ENCODE data around the gene TTC13. TPM values are rescaled to one million over a fixed set of nuclear protein-coding genes. Genes with fewer than 3 reads are reported as not detected.

TTC13 gene
- total and polyA plus RNA-seq, 4 donors, result 2.6 to 17.5 (median 6.8) TPM

DNA sequence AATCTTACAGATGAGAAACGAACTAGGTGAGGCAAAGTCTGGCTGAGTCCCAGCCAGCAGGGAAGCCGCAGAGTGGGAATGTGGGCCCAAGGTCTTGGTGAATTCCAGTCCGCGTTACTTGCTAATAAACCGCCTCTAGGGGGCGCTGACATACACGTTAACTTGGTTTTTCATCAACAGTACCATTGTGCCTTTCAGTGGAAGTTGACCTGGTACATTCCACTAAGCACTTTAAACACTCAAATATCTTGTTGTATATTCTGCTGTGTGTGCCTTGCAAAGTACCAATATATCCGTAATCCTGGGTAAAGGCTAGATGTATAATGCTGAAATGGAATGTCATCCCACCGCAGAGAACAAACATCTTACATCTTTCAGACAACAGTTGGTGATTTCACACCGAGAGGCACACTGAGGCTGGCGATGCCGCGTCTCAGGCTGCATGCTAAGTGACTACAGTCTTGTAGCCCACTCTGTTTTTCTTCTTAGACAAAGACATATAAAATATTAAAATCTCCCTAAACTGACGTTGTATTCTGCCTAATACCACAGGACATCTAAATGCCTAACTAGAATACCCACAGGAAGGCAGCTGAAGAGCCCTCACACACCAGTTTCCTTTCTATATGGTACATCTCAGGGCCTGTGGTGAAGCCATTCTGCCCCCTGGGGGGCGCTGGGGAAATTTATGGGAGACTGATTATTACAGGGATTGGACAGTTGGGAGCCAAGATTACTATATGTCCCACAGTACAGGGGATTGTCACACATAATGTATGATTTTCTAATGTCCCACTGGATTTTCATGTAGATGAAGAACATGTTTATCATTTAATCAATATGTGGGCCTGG lies 61.2 kb downstream of the TTC13 start:
- Histone ChIP-seq H3K4me1 (ENCODE audit: control insufficient read depth in 4 of 4, insufficient read depth in 4 of 4, low read length in 3 of 4) (no peaks in the 10 kb centered on the region), H3K9me3 (ENCODE audit: control insufficient read depth in 4 of 4, low read length in 3 of 4) (no peaks in the 10 kb centered on the region), H3K27ac (ENCODE audit: low read depth in 1 of 2, low read length in 2 of 2) (no peak overlapping the region), H3K9ac (ENCODE audit: low read depth in 1 of 2, low read length in 2 of 2) (no peak overlapping the region), H3K36me3 (ENCODE audit: control insufficient read depth in 4 of 4, insufficient read depth in 3 of 4, low read depth in 1 of 4, low read length in 3 of 4) (peaks cover 7 to 26% (median 15%) of the 10 kb centered on the region in 4 donors), H3K27me3 (ENCODE audit: control insufficient read depth in 4 of 4, insufficient read depth in 4 of 4, low read length in 3 of 4) (no peaks in the 10 kb centered on the region), H3K4me3 (ENCODE audit: low read depth in 1 of 3, low read length in 3 of 3) (no peak overlapping the region)
- DNase-seq (ENCODE audit: low spot score), result peak; percentile 85
- 50% methylated on average over 15 of the region's 15 CpGs for WGBS
- TF ChIP-seq RAD21 (IDR thresholded peaks at IDR 0.05) (peak; percentile 75 to 89), RXRA (IDR thresholded peaks at IDR 0.05) (peak in 1 of 2 donors; percentile 15), EGR1 (IDR thresholded peaks at IDR 0.05; ENCODE audit: low read depth in 2 of 2) (no peak)
- TF ChIP-seq, protein P1, sequence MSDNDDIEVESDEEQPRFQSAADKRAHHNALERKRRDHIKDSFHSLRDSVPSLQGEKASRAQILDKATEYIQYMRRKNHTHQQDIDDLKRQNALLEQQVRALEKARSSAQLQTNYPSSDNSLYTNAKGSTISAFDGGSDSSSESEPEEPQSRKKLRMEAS (IDR thresholded peaks at IDR 0.05), result no peak
- TF ChIP-seq, protein P2, sequence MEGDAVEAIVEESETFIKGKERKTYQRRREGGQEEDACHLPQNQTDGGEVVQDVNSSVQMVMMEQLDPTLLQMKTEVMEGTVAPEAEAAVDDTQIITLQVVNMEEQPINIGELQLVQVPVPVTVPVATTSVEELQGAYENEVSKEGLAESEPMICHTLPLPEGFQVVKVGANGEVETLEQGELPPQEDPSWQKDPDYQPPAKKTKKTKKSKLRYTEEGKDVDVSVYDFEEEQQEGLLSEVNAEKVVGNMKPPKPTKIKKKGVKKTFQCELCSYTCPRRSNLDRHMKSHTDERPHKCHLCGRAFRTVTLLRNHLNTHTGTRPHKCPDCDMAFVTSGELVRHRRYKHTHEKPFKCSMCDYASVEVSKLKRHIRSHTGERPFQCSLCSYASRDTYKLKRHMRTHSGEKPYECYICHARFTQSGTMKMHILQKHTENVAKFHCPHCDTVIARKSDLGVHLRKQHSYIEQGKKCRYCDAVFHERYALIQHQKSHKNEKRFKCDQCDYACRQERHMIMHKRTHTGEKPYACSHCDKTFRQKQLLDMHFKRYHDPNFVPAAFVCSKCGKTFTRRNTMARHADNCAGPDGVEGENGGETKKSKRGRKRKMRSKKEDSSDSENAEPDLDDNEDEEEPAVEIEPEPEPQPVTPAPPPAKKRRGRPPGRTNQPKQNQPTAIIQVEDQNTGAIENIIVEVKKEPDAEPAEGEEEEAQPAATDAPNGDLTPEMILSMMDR (IDR thresholded peaks at IDR 0.05; ENCODE audit: low read depth, low read length, missing input control), result peak; percentile 73

DNA sequence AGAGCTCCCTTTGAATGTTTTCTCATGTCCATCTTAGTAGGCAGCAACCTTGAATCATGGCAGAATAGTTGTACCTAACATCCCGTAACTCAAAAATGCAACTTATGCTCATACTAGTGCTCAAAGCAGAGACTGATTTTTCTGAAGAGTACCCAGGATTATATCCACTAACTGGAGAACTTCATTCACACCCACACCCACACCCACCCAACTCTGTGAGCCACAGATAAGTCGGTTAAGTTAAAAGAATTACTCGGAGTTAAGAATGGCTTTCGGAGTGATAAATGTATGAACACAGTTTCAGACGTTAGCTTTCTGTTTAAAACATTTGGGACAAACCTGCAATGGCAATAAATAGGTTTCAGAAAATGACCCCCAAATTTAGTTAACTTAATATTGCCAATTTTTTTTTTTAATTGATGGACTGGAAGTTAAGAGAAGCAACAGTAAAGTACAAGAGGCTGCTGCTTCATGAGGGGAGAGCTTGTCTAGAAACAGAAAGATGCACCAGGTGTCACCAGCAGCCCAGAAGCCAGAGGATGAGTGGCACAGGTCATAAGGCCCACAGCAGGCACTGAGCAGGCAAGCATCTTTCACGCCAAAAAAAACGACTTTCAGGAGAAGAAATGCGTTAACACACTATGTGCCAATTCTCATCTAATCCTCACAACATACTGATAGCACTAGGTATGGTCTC lies 61.9 kb downstream of the TTC13 start:
- H3K36me3 ChIP-seq (ENCODE audit: control insufficient read depth in 4 of 4, insufficient read depth in 3 of 4, low read depth in 1 of 4, low read length in 3 of 4), result peaks cover 7 to 32% (median 14%) of the 10 kb centered on the region in 4 donors

DNA sequence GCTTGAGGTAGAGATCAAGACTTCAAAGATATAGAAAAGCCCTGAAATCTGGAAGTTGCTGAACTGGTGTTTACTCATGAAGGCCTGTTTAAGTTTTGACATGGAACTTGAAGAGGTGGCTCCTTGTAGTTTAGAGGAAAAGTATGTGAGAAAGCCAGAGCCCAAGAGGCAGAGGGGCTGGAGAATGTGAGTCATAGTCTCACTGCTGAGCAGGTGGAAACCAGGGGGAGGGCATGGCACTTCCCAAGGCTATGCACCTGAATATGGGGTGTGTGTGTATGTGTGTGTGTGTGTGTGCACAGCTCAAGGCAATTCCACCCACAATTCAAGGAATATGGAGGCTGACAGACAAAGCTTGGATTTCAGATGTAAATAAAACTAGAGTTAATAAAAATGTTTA lies 63.6 kb downstream of the TTC13 start:
- H3K27me3 ChIP-seq (ENCODE audit: control insufficient read depth in 4 of 4, insufficient read depth in 4 of 4, low read length in 3 of 4), result no peaks in the 10 kb centered on the region
- no peak for DNase-seq (ENCODE audit: low spot score)
- H3K4me1 ChIP-seq (ENCODE audit: control insufficient read depth in 4 of 4, insufficient read depth in 4 of 4, low read length in 3 of 4), result no peaks in the 10 kb centered on the region
- H3K4me3 ChIP-seq (ENCODE audit: low read depth in 1 of 3, low read length in 3 of 3), result no peak overlapping the region
- H3K27ac ChIP-seq (ENCODE audit: low read depth in 1 of 2, low read length in 2 of 2), result no peak overlapping the region
- H3K9me3 ChIP-seq (ENCODE audit: control insufficient read depth in 4 of 4, low read length in 3 of 4), result no peaks in the 10 kb centered on the region
- no peak overlapping the region for H3K9ac ChIP-seq (ENCODE audit: low read depth in 1 of 2, low read length in 2 of 2)
- peaks cover 7 to 30% (median 13%) of the 10 kb centered on the region in 4 donors for H3K36me3 ChIP-seq (ENCODE audit: control insufficient read depth in 4 of 4, insufficient read depth in 3 of 4, low read depth in 1 of 4, low read length in 3 of 4)
- TF ChIP-seq HNF4A (conservative IDR thresholded peaks at IDR 0.05), result no peak
- no peak for TF ChIP-seq FOXA1 (IDR thresholded peaks at IDR 0.05)
- TF ChIP-seq, protein P2 (IDR thresholded peaks at IDR 0.05; ENCODE audit: low read depth, low read length, missing input control), result no peak
- no peak for TF ChIP-seq YY1 (IDR thresholded peaks at IDR 0.05)
- TF ChIP-seq, protein P3, sequence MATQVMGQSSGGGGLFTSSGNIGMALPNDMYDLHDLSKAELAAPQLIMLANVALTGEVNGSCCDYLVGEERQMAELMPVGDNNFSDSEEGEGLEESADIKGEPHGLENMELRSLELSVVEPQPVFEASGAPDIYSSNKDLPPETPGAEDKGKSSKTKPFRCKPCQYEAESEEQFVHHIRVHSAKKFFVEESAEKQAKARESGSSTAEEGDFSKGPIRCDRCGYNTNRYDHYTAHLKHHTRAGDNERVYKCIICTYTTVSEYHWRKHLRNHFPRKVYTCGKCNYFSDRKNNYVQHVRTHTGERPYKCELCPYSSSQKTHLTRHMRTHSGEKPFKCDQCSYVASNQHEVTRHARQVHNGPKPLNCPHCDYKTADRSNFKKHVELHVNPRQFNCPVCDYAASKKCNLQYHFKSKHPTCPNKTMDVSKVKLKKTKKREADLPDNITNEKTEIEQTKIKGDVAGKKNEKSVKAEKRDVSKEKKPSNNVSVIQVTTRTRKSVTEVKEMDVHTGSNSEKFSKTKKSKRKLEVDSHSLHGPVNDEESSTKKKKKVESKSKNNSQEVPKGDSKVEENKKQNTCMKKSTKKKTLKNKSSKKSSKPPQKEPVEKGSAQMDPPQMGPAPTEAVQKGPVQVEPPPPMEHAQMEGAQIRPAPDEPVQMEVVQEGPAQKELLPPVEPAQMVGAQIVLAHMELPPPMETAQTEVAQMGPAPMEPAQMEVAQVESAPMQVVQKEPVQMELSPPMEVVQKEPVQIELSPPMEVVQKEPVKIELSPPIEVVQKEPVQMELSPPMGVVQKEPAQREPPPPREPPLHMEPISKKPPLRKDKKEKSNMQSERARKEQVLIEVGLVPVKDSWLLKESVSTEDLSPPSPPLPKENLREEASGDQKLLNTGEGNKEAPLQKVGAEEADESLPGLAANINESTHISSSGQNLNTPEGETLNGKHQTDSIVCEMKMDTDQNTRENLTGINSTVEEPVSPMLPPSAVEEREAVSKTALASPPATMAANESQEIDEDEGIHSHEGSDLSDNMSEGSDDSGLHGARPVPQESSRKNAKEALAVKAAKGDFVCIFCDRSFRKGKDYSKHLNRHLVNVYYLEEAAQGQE (IDR thresholded peaks at IDR 0.05), result no peak
- no peak for TF ChIP-seq GABPA (IDR thresholded peaks at IDR 0.05 in 1 of 2, conservative IDR thresholded peaks at IDR 0.05 in 1 of 2)
- TF ChIP-seq, protein P1 (IDR thresholded peaks at IDR 0.05), result no peak
- TF ChIP-seq EGR1 (IDR thresholded peaks at IDR 0.05; ENCODE audit: low read depth in 2 of 2), result no peak
- no peak for TF ChIP-seq NR2F2 (IDR thresholded peaks at IDR 0.05)
- TF ChIP-seq RAD21 (IDR thresholded peaks at IDR 0.05), result no peak

More for the DNA sequence above, 61.9 kb downstream of the TTC13 start:
- Histone ChIP-seq H3K4me3 (ENCODE audit: low read depth in 1 of 3, low read length in 3 of 3) (no peak overlapping the region), H3K27ac (ENCODE audit: low read depth in 1 of 2, low read length in 2 of 2) (no peak overlapping the region), H3K27me3 (ENCODE audit: control insufficient read depth in 4 of 4, insufficient read depth in 4 of 4, low read length in 3 of 4) (no peaks in the 10 kb centered on the region), H3K4me1 (ENCODE audit: control insufficient read depth in 4 of 4, insufficient read depth in 4 of 4, low read length in 3 of 4) (no peaks in the 10 kb centered on the region), H3K9me3 (ENCODE audit: control insufficient read depth in 4 of 4, low read length in 3 of 4) (no peaks in the 10 kb centered on the region), H3K9ac (ENCODE audit: low read depth in 1 of 2, low read length in 2 of 2) (no peak overlapping the region)
- 90% methylated on average over 8 of the region's 8 CpGs for WGBS
- DNase-seq (ENCODE audit: low spot score), result peak; percentile 60
- no peak for TF ChIP-seq EGR1 (IDR thresholded peaks at IDR 0.05; ENCODE audit: low read depth in 2 of 2)
- TF ChIP-seq, protein P4, sequence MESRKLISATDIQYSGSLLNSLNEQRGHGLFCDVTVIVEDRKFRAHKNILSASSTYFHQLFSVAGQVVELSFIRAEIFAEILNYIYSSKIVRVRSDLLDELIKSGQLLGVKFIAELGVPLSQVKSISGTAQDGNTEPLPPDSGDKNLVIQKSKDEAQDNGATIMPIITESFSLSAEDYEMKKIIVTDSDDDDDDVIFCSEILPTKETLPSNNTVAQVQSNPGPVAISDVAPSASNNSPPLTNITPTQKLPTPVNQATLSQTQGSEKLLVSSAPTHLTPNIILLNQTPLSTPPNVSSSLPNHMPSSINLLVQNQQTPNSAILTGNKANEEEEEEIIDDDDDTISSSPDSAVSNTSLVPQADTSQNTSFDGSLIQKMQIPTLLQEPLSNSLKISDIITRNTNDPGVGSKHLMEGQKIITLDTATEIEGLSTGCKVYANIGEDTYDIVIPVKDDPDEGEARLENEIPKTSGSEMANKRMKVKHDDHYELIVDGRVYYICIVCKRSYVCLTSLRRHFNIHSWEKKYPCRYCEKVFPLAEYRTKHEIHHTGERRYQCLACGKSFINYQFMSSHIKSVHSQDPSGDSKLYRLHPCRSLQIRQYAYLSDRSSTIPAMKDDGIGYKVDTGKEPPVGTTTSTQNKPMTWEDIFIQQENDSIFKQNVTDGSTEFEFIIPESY (IDR thresholded peaks at IDR 0.05), result no peak
